Osteoblast (primary cell): ENCODE results near the gene IL21. TPM values are rescaled to one million over a fixed set of nuclear protein-coding genes. Genes with fewer than 3 reads are reported as not detected.
A peak's percentile ranks its signal among the peaks of the same experiment; 100 is the strongest.

Experiments used
- DNase-seq: peaks from one replicate; pipeline ENCODE4 v3.0.0; 2011; ENCODE audit warnings: low spot score, mixed read lengths; ENCODE audit not compliant: insufficient read length; ENCODE audit errors: missing footprints
- H2AFZ ChIP-seq: 2 replicates; pipeline ENCODE4 v1.6.0; 2011; ENCODE audit warnings: mild to moderate bottlenecking, low read length
- H3K27ac ChIP-seq: 2 replicates; pipeline ENCODE4 v1.5.1; 2011; ENCODE audit warnings: mild to moderate bottlenecking, low read depth, low read length, moderate library complexity
- H3K27me3 ChIP-seq: 2 replicates; pipeline ENCODE4 v1.6.0; 2012; ENCODE audit warnings: mild to moderate bottlenecking, control low read depth, inconsistent platforms, low read length, moderate library complexity; ENCODE audit not compliant: insufficient read depth
- H3K36me3 ChIP-seq: 2 replicates; pipeline ENCODE4 v1.5.1; 2011; ENCODE audit warnings: mild to moderate bottlenecking, low read length, control low read depth, moderate library complexity; ENCODE audit not compliant: insufficient read depth
- H3K4me1 ChIP-seq: 2 replicates; pipeline ENCODE4 v1.5.1; 2011; ENCODE audit warnings: mild to moderate bottlenecking, low read length, control low read depth, moderate library complexity; ENCODE audit not compliant: insufficient read depth
- H3K4me2 ChIP-seq: 2 replicates; pipeline ENCODE4 v1.6.0; 2011; ENCODE audit warnings: mild to moderate bottlenecking, low read length; ENCODE audit not compliant: insufficient read depth
- H3K4me3 ChIP-seq: fragments of 200-600 bp; sonication (generic); 3 replicates; pipeline ENCODE4 v1.5.1; 2012; ENCODE audit warnings: mild to moderate bottlenecking, low read length, inconsistent platforms; ENCODE audit not compliant: insufficient read depth
- H3K79me2 ChIP-seq: 2 replicates; pipeline ENCODE4 v1.6.0; 2012; ENCODE audit warnings: mild to moderate bottlenecking, low read length, control low read depth, inconsistent platforms; ENCODE audit not compliant: insufficient read depth
- H3K9me3 ChIP-seq: 2 replicates; pipeline ENCODE4 v1.5.1; 2011; ENCODE audit warnings: low read depth, low read length, control low read depth
- H4K20me1 ChIP-seq: 2 replicates; pipeline ENCODE4 v1.6.0; 2012; ENCODE audit warnings: mild to moderate bottlenecking, low read length, control low read depth; ENCODE audit not compliant: insufficient read depth
- CTCF ChIP-seq: IDR thresholded peaks from 2 replicates; pipeline ENCODE4 v1.5.1; 2011; ENCODE audit warnings: mild to moderate bottlenecking, low read depth, low read length, moderate library complexity; ENCODE audit errors: extremely low read depth
- total RNA-seq: library from RNA; depleted of rRNA; stranded (reverse); fragments of >200 nt; gene quantifications from 2 replicates; pipeline ENCODE4 v1.2.3, GENCODE V29; 2012

The IL21 gene
- total RNA-seq, 1 donor: not detected

- no peaks in the 10 kb centered on the region for H4K20me1 ChIP-seq
- no peak overlapping the region for H3K4me3 ChIP-seq
- H3K79me2 ChIP-seq: no peaks in the 10 kb centered on the region
- peak overlapping the region; percentile 8 for H2AFZ ChIP-seq
- DNase-seq: no peak
- H3K4me2 ChIP-seq: no peak overlapping the region
- no peaks in the 10 kb centered on the region for H3K27me3 ChIP-seq
- no peaks in the 10 kb centered on the region for H3K36me3 ChIP-seq
- TF ChIP-seq CTCF: no peak
- H3K27ac ChIP-seq: no peak overlapping the region
- H3K9me3 ChIP-seq: no peaks in the 10 kb centered on the region
- no peaks in the 10 kb centered on the region for H3K4me1 ChIP-seq
These were observed 3.8 kb downstream of the IL21 start for GRCh38 chr4:122616915-122617596.

- DNase-seq: peak; percentile 19
- H4K20me1 ChIP-seq: no peaks in the 10 kb centered on the region
- TF ChIP-seq CTCF: no peak
- no peak overlapping the region for H3K27ac ChIP-seq
- H3K4me3 ChIP-seq: no peak overlapping the region
- H3K27me3 ChIP-seq: no peaks in the 10 kb centered on the region
- H3K4me1 ChIP-seq: no peaks in the 10 kb centered on the region
- H3K4me2 ChIP-seq: no peak overlapping the region
- H3K79me2 ChIP-seq: no peaks in the 10 kb centered on the region
- no peak overlapping the region for H2AFZ ChIP-seq
- H3K36me3 ChIP-seq: no peaks in the 10 kb centered on the region
- H3K9me3 ChIP-seq: no peaks in the 10 kb centered on the region
These were observed 6.2 kb downstream of the IL21 start for GRCh38 chr4:122614621-122615020.

- no peak for DNase-seq
- H3K4me3 ChIP-seq: no peak overlapping the region
- H3K27ac ChIP-seq: no peak overlapping the region
- no peak overlapping the region for H3K4me2 ChIP-seq
- no peaks in the 10 kb centered on the region for H3K36me3 ChIP-seq
- H4K20me1 ChIP-seq: no peaks in the 10 kb centered on the region
- H3K9me3 ChIP-seq: no peaks in the 10 kb centered on the region
- no peaks in the 10 kb centered on the region for H3K27me3 ChIP-seq
- H3K4me1 ChIP-seq: no peaks in the 10 kb centered on the region
- H2AFZ ChIP-seq: no peak overlapping the region
- no peaks in the 10 kb centered on the region for H3K79me2 ChIP-seq
- TF ChIP-seq CTCF: no peak
These were observed 8.3 kb downstream of the IL21 start for GRCh38 chr4:122612540-122612939.

GRCh38 chr4:122606364-122607043 is 14.4 kb downstream of the IL21 start:
- Histone ChIP-seq H3K27ac (no peak overlapping the region), H3K36me3 (no peaks in the 10 kb centered on the region), H4K20me1 (no peaks in the 10 kb centered on the region), H3K27me3 (peaks cover 8% of the 10 kb centered on the region), H3K4me2 (no peak overlapping the region), H3K79me2 (no peaks in the 10 kb centered on the region), H2AFZ (no peak overlapping the region), H3K4me3 (no peak overlapping the region), H3K4me1 (peaks cover 2% of the 10 kb centered on the region), H3K9me3 (no peaks in the 10 kb centered on the region)
- TF ChIP-seq CTCF: no peak
- no peak for DNase-seq
